ENCODE results near the gene IGFBPL1.

IGFBPL1 gene

GRCh38 chr9:38441347-38442085, 17.3 kb upstream of the IGFBPL1 start:
- TF ChIP-seq BACH2 (CRISPR knock-in tag; IDR thresholded peaks at IDR 0.05; ENCODE audit: borderline replicate concordance) (no peak), TOX (CRISPR knock-in tag; IDR thresholded peaks at IDR 0.05; ENCODE audit: borderline replicate concordance) (no peak), ZC3H10 (CRISPR knock-in tag; IDR thresholded peaks at IDR 0.05) (no peak), ESRRG (CRISPR knock-in tag; IDR thresholded peaks at IDR 0.05) (no peak), SNAI2 (CRISPR knock-in tag; IDR thresholded peaks at IDR 0.05) (no peak)
- TF ChIP-seq, protein P1, sequence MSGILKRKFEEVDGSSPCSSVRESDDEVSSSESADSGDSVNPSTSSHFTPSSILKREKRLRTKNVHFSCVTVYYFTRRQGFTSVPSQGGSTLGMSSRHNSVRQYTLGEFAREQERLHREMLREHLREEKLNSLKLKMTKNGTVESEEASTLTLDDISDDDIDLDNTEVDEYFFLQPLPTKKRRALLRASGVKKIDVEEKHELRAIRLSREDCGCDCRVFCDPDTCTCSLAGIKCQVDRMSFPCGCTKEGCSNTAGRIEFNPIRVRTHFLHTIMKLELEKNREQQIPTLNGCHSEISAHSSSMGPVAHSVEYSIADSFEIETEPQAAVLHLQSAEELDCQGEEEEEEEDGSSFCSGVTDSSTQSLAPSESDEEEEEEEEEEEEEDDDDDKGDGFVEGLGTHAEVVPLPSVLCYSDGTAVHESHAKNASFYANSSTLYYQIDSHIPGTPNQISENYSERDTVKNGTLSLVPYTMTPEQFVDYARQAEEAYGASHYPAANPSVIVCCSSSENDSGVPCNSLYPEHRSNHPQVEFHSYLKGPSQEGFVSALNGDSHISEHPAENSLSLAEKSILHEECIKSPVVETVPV (CRISPR knock-in tag; IDR thresholded peaks at IDR 0.05), result no peak
- ATAC-seq, result no peak

DNA sequence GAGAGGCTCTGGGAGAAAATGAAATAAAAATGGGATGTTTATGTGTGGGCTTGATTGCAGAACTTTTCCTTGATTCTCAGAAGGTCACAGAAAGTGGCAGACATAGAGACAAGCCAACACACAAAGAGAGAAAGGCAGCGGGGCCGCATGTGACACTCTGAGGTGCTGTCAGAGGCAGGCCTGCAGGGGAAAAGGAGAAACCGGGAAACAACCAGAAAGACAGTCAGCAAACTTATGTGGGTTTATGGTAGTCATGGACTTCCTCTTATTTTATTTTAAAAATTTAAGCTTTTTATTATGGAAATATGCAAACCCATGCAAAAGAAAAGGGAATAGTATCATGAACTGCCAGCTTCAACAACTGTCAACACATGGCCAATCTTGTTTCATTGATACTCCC, 16.3 kb upstream of the IGFBPL1 start:
- ATAC-seq, result no peak
- no peak for TF ChIP-seq POU6F1 (CRISPR knock-in tag; IDR thresholded peaks at IDR 0.05; ENCODE audit: borderline replicate concordance, low read depth)

GRCh38 chr9:38439916-38440301, 15.7 kb upstream of the IGFBPL1 start:
- TF ChIP-seq OSR1 (CRISPR knock-in tag; IDR thresholded peaks at IDR 0.05), result no peak
- TF ChIP-seq, protein P2, sequence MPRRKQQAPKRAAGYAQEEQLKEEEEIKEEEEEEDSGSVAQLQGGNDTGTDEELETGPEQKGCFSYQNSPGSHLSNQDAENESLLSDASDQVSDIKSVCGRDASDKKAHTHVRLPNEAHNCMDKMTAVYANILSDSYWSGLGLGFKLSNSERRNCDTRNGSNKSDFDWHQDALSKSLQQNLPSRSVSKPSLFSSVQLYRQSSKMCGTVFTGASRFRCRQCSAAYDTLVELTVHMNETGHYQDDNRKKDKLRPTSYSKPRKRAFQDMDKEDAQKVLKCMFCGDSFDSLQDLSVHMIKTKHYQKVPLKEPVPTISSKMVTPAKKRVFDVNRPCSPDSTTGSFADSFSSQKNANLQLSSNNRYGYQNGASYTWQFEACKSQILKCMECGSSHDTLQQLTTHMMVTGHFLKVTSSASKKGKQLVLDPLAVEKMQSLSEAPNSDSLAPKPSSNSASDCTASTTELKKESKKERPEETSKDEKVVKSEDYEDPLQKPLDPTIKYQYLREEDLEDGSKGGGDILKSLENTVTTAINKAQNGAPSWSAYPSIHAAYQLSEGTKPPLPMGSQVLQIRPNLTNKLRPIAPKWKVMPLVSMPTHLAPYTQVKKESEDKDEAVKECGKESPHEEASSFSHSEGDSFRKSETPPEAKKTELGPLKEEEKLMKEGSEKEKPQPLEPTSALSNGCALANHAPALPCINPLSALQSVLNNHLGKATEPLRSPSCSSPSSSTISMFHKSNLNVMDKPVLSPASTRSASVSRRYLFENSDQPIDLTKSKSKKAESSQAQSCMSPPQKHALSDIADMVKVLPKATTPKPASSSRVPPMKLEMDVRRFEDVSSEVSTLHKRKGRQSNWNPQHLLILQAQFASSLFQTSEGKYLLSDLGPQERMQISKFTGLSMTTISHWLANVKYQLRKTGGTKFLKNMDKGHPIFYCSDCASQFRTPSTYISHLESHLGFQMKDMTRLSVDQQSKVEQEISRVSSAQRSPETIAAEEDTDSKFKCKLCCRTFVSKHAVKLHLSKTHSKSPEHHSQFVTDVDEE (CRISPR knock-in tag; IDR thresholded peaks at IDR 0.05), result no peak
- TF ChIP-seq, protein P1 (CRISPR knock-in tag; IDR thresholded peaks at IDR 0.05), result no peak
- TF ChIP-seq BACH2 (CRISPR knock-in tag; IDR thresholded peaks at IDR 0.05; ENCODE audit: borderline replicate concordance), result no peak

GRCh38 chr9:38439291-38439915, 15.1 kb upstream of the IGFBPL1 start:
- no peak for ATAC-seq
- no peak for TF ChIP-seq ZNF8 (CRISPR knock-in tag; IDR thresholded peaks at IDR 0.05)
- no peak for TF ChIP-seq POU6F1 (CRISPR knock-in tag; IDR thresholded peaks at IDR 0.05; ENCODE audit: borderline replicate concordance, low read depth)
- no peak for TF ChIP-seq ZNF565 (CRISPR knock-in tag; conservative IDR thresholded peaks at IDR 0.05; ENCODE audit: low read depth)
- no peak for TF ChIP-seq SNAI2 (CRISPR knock-in tag; IDR thresholded peaks at IDR 0.05)
- no peak for TF ChIP-seq BACH2 (CRISPR knock-in tag; IDR thresholded peaks at IDR 0.05; ENCODE audit: borderline replicate concordance)
- TF ChIP-seq, protein P3, sequence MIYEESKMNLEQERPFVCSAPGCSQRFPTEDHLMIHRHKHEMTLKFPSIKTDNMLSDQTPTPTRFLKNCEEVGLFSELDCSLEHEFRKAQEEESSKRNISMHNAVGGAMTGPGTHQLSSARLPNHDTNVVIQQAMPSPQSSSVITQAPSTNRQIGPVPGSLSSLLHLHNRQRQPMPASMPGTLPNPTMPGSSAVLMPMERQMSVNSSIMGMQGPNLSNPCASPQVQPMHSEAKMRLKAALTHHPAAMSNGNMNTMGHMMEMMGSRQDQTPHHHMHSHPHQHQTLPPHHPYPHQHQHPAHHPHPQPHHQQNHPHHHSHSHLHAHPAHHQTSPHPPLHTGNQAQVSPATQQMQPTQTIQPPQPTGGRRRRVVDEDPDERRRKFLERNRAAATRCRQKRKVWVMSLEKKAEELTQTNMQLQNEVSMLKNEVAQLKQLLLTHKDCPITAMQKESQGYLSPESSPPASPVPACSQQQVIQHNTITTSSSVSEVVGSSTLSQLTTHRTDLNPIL (CRISPR knock-in tag; IDR thresholded peaks at IDR 0.05; ENCODE audit: low read depth), result no peak
- TF ChIP-seq ZFP3 (CRISPR knock-in tag; IDR thresholded peaks at IDR 0.05), result no peak
- TF ChIP-seq ZC3H10 (CRISPR knock-in tag; IDR thresholded peaks at IDR 0.05), result no peak
- TF ChIP-seq, protein P2 (CRISPR knock-in tag; IDR thresholded peaks at IDR 0.05), result no peak
- no peak for TF ChIP-seq PPARA (CRISPR knock-in tag; IDR thresholded peaks at IDR 0.05; ENCODE audit: borderline replicate concordance)
- TF ChIP-seq ARNTL (CRISPR knock-in tag; IDR thresholded peaks at IDR 0.05; ENCODE audit: borderline replicate concordance, low read depth), result no peak
- TF ChIP-seq, protein P1 (CRISPR knock-in tag; IDR thresholded peaks at IDR 0.05), result no peak
- no peak for TF ChIP-seq OSR1 (CRISPR knock-in tag; IDR thresholded peaks at IDR 0.05)

More at GRCh38 chr9:38439916-38440301, 15.7 kb upstream of the IGFBPL1 start:
- no peak for ATAC-seq
